NCI-H748 (cell line): ENCODE data around the gene SPTA1.

Experiments
- DNase-seq: peaks from one replicate; lab custom pipeline; 2025; ENCODE audit not compliant: unreplicated experiment; lab: John Stamatoyannopoulos, UW

The SPTA1 gene

GRCh38 chr1:158577561-158577960 is 109.0 kb downstream of the SPTA1 start:
- DNase-seq = no peak

GRCh38 chr1:158572226-158572625 is 114.3 kb downstream of the SPTA1 start:
- DNase-seq = no peak

- DNase-seq = no peak
These were observed 116.0 kb downstream of the SPTA1 start, which contains the start of gene OR6P1 for GRCh38 chr1:158570480-158570879. OR6P1 (minus strand) TSS chr1:158570580; CDS start chr1:158563604, 6,976 bp downstream.

GRCh38 chr1:158564608-158565007 is 121.9 kb downstream of the SPTA1 start:
- no peak for DNase-seq

GRCh38 chr1:158563853-158564252 is 122.7 kb downstream of the SPTA1 start:
- DNase-seq = no peak
